GM12865 (cell line): ENCODE measurements around the gene DCLK2.

Source experiments
- DNase-seq: peaks from one replicate; pipeline ENCODE4 v3.0.0; 2010; ENCODE audit warnings: low read depth
- H3K4me3 ChIP-seq: 2 replicates; pipeline ENCODE4 v1.5.1; 2011; ENCODE audit warnings: mild to moderate bottlenecking, low read depth, low read length, control low read depth
- CTCF ChIP-seq: IDR thresholded peaks from 2 replicates; pipeline ENCODE4 v1.5.1; 2011; ENCODE audit warnings: low read length, control low read depth, low read depth, inconsistent platforms; ENCODE audit not compliant: insufficient read depth; ENCODE audit errors: missing control alignments

Gene DCLK2

GRCh38 chr4:150131581-150132228 is 53.5 kb downstream of the DCLK2 start:
- no peak for TF ChIP-seq CTCF
- no peak for DNase-seq
- H3K4me3 ChIP-seq: no peak overlapping the region

- DNase-seq: no peak
- TF ChIP-seq CTCF: no peak
Observed at GRCh38 chr4:150133605-150134004, 55.4 kb downstream of the DCLK2 start.

GRCh38 chr4:150135134-150135772 is 57.0 kb downstream of the DCLK2 start:
- no peak for TF ChIP-seq CTCF
- no peak for DNase-seq
- no peak overlapping the region for H3K4me3 ChIP-seq

More at GRCh38 chr4:150133605-150134004, 55.4 kb downstream of the DCLK2 start:
- no peak overlapping the region for H3K4me3 ChIP-seq

GRCh38 chr4:150136036-150136435 is 57.8 kb downstream of the DCLK2 start:
- no peak for DNase-seq
- TF ChIP-seq CTCF: no peak
- no peak overlapping the region for H3K4me3 ChIP-seq

- no peak overlapping the region for H3K4me3 ChIP-seq
- no peak for TF ChIP-seq CTCF
- DNase-seq: no peak
Observed at GRCh38 chr4:150136481-150136880, 58.2 kb downstream of the DCLK2 start.

GRCh38 chr4:150139297-150139865 is 61.1 kb downstream of the DCLK2 start:
- peak; percentile 6 for DNase-seq
- H3K4me3 ChIP-seq: no peak overlapping the region
- TF ChIP-seq CTCF: no peak
